Activated CD8-positive, alpha-beta memory T cell treated with anti-CD3 and anti-CD28 coated beads for 48 hours (primary cell): Measurements from ENCODE around the gene PCDHA10.

Experiments used
- DNase-seq, 3 experiments: peaks; one replicate each; pipeline ENCODE4 v3.0.0-alpha.2; 2020; ENCODE audit warnings: low read depth in 2 of 3, low spot score in 2 of 3

Gene PCDHA10

DNA sequence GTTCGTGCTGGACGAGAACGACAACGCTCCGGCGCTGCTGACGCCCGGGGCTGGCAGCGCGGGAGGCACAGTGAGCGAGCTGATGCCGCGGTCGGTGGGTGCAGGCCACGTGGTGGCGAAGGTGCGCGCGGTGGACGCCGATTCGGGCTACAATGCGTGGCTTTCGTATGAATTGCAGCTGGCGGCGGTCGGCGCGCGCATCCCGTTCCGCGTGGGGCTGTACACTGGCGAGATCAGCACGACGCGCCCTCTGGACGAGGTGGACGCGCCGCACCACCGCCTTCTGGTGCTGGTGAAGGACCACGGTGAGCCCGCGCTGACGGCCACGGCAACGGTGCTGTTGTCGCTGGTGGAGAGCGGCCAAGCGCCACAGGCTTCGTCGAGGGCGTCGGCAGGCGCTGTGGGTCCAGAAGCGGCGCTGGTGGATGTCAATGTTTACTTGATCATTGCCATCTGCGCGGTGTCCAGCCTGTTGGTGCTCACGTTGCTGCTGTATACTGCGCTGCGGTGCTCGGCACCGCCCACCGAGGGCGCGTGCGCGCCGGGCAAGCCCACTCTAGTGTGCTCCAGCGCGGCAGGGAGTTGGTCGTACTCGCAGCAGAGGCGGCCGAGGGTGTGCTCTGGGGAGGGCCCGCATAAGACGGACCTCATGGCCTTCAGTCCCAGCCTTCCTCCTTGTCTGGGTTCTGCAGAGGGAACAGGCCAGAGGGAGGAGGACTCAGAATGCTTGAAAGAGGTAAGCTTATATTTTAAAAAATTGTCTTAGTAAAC, 28.4 kb downstream of the PCDHA10 start:
- no peak for DNase-seq

DNA sequence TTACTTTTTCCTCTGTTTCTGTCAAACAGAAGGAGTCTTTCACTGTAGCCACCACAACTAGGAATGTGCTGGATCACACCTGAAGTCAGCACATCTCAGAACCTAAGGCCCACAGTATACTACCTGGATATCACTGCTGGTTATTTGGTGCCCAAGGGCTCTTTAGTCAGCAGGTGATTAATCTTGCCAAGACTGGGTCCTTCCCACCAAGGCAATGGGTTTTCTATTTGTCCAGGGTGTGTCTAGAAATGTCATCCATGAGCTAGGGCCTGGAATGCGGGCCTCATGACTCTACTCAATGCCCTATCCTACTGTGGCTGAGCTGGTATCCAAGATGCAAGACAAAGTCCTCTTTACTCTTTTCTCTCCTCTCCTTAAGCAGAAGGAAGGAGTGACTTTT, 60.6 kb downstream of the PCDHA10 start:
- no peak for DNase-seq
